ENCODE data around the gene CAMK2D. TPM values are rescaled to one million over a fixed set of nuclear protein-coding genes. Genes with fewer than 3 reads are reported as not detected.

CAMK2D gene
- total and polyA plus RNA-seq, 8 donors: 4.0 to 23.1 (median 9.8) TPM

GRCh38 chr4:113616443-113616842 is 145.1 kb downstream of the CAMK2D start:
- Histone ChIP-seq H3K36me3 (no peaks in the 10 kb centered on the region), H3K4me1 (peaks cover 10 to 24% (median 20%) of the 10 kb centered on the region in 3 donors), H3K4me3 (no peak overlapping the region), H3K27ac (no peak overlapping the region), H3K9me3 (no peaks in the 10 kb centered on the region), H3K27me3 (no peaks in the 10 kb centered on the region)
- 18 to 26% methylated on average over 1 of the region's 1 CpG for WGBS, 2 donors
- DNase-seq: no peak
- intact Hi-C loops (cut with DNase I): no loop called here
- no peak for FAIRE-seq
- ATAC-seq: peak; percentile 36 to 86 (median 56)
- TF ChIP-seq CTCF (IDR thresholded peaks at IDR 0.05): no peak

GRCh38 chr4:113614414-113614813 is 147.1 kb downstream of the CAMK2D start:
- ATAC-seq: no peak
- no peak for TF ChIP-seq CTCF (IDR thresholded peaks at IDR 0.05)
- H3K4me1 ChIP-seq: peaks cover 10 to 24% (median 20%) of the 10 kb centered on the region in 3 donors
- 80 to 83% methylated on average over 2 of the region's 2 CpGs for WGBS, 2 donors
- no peaks in the 10 kb centered on the region for H3K36me3 ChIP-seq
- no peak overlapping the region for H3K27ac ChIP-seq
- H3K9me3 ChIP-seq: no peaks in the 10 kb centered on the region
- no peak overlapping the region for H3K4me3 ChIP-seq
- intact Hi-C loops (cut with DNase I): no loop called here
- no peak for DNase-seq
- no peak for FAIRE-seq
- H3K27me3 ChIP-seq: no peaks in the 10 kb centered on the region

- H3K9me3 ChIP-seq: no peaks in the 10 kb centered on the region
- TF ChIP-seq CTCF (IDR thresholded peaks at IDR 0.05): no peak
- intact Hi-C loops (cut with DNase I): no loop called here
- H3K4me3 ChIP-seq: no peak overlapping the region
- no peak for DNase-seq
- H3K36me3 ChIP-seq: no peaks in the 10 kb centered on the region
- ATAC-seq: no peak
- 98% methylated on average over 4 of the region's 4 CpGs for WGBS, 2 donors
- no peak for FAIRE-seq
- peaks cover 10 to 23% (median 20%) of the 10 kb centered on the region in 3 donors for H3K4me1 ChIP-seq
- H3K27me3 ChIP-seq: no peaks in the 10 kb centered on the region
- no peak overlapping the region for H3K27ac ChIP-seq
Observed at GRCh38 chr4:113613503-113613902, 148.0 kb downstream of the CAMK2D start.

GRCh38 chr4:113610537-113610936 is 151.0 kb downstream of the CAMK2D start:
- DNase-seq (no peak), ATAC-seq (peak in 3 of 4 donors; percentile 27 to 30 (median 29)), FAIRE-seq (no peak)
- Histone ChIP-seq H3K9me3 (no peaks in the 10 kb centered on the region), H3K4me1 (peaks cover under 1 to 4% (median 2%) of the 10 kb centered on the region in 3 donors), H3K27ac (no peak overlapping the region), H3K27me3 (no peaks in the 10 kb centered on the region), H3K36me3 (no peaks in the 10 kb centered on the region), H3K4me3 (no peak overlapping the region)
- TF ChIP-seq CTCF (IDR thresholded peaks at IDR 0.05): no peak
- 64 to 65% methylated on average over 3 of the region's 3 CpGs for WGBS, 2 donors
- intact Hi-C loops (cut with DNase I): no loop called here

GRCh38 chr4:113607998-113608397 is 153.5 kb downstream of the CAMK2D start:
- Histone ChIP-seq H3K9me3 (no peaks in the 10 kb centered on the region), H3K36me3 (no peaks in the 10 kb centered on the region), H3K27me3 (no peaks in the 10 kb centered on the region), H3K4me3 (no peak overlapping the region), H3K27ac (no peak overlapping the region), H3K4me1 (no peaks in the 10 kb centered on the region)
- DNase-seq (no peak), ATAC-seq (no peak), FAIRE-seq (no peak)
- TF ChIP-seq CTCF (IDR thresholded peaks at IDR 0.05): no peak
- 91 to 100% methylated on average over 1 of the region's 1 CpG for WGBS, 2 donors
- intact Hi-C loops (cut with DNase I): no loop called here
